GM10248 (cell line): ENCODE measurements around the gene KHK.

ENCODE experiments used
- CTCF ChIA-PET: fragments of 300-600 bp; sonication (Branson Sonifier 250); formaldehyde crosslinking; extraction: SDS; loops from one replicate; lab custom pipeline; 2021; ENCODE audit warnings: antibody characterized with exemption; lab: Yijun Ruan, JAX
- POLR2A ChIA-PET: fragments of 350-650 bp; sonication (Branson Sonifier 250); formaldehyde crosslinking; extraction: SDS; loops from one replicate; lab custom pipeline; 2020; ENCODE audit warnings: antibody characterized with exemption; lab: Yijun Ruan, JAX
- DNase-seq: peaks from one replicate; pipeline ENCODE4 v3.0.0; 2012; ENCODE audit errors: extremely low spot score
- TF ChIP-seq, protein P1 (sequence below): IDR thresholded peaks from 2 replicates; pipeline ENCODE4 v1.5.1; 2012; ENCODE audit warnings: mild to moderate bottlenecking, low read depth; ENCODE audit errors: extremely low read depth, missing control alignments, control extremely low read depth

KHK gene

DNA sequence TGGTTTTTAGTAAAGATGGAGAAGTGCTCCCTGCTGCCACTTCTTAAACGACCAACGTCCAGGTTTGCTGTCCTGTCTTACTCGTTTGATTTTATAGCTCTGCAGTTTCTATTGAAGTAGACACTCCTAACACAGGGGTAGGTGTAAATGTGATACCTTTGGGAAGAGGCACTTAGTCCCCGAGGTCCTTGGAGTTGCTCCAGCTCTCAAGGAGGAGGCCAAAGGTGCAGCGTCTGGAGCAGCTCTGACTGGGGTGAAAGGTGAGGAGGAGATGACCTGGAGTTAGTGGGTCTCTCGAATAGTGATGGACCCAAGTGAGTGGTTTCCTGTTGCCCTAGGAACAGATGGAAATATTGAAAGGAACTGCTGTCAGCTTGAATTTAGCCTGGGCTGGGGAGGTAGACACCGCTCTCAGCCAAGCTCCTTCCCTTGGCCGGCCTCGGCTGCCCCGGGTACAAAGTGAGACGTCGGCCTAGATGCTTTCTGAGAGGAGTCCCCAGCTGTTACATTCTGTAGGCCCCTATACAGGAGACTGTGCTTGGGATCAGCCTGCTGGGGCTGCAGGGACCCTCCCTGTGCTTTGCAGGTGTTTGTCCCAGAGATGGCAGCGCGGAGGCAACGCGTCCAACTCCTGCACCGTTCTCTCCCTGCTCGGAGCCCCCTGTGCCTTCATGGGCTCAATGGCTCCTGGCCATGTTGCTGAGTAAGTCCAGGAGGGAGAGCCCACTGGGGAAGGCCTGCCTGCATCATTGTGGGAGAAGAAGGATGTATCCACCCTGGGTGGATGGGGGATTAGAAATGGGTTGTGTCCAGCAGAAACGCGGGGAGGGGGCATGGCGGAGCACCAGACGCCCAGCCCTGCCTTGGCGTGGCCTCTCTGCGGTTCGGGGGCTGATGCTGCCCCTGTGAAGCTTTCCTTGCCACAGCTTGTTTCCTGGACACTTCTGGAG lies 5.4 kb downstream of the KHK start:
- DNase-seq = no peak
- TF ChIP-seq, protein P1, sequence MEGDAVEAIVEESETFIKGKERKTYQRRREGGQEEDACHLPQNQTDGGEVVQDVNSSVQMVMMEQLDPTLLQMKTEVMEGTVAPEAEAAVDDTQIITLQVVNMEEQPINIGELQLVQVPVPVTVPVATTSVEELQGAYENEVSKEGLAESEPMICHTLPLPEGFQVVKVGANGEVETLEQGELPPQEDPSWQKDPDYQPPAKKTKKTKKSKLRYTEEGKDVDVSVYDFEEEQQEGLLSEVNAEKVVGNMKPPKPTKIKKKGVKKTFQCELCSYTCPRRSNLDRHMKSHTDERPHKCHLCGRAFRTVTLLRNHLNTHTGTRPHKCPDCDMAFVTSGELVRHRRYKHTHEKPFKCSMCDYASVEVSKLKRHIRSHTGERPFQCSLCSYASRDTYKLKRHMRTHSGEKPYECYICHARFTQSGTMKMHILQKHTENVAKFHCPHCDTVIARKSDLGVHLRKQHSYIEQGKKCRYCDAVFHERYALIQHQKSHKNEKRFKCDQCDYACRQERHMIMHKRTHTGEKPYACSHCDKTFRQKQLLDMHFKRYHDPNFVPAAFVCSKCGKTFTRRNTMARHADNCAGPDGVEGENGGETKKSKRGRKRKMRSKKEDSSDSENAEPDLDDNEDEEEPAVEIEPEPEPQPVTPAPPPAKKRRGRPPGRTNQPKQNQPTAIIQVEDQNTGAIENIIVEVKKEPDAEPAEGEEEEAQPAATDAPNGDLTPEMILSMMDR = no peak
- POLR2A ChIA-PET = no interaction called here
- CTCF ChIA-PET = interaction anchor here (1.5 to 10.8 kb wide), 6 partner anchors 7 to 591 kb away, joined by 3 to 105 read pairs (median 6); partner anchors contain the start of gene KHK

DNA sequence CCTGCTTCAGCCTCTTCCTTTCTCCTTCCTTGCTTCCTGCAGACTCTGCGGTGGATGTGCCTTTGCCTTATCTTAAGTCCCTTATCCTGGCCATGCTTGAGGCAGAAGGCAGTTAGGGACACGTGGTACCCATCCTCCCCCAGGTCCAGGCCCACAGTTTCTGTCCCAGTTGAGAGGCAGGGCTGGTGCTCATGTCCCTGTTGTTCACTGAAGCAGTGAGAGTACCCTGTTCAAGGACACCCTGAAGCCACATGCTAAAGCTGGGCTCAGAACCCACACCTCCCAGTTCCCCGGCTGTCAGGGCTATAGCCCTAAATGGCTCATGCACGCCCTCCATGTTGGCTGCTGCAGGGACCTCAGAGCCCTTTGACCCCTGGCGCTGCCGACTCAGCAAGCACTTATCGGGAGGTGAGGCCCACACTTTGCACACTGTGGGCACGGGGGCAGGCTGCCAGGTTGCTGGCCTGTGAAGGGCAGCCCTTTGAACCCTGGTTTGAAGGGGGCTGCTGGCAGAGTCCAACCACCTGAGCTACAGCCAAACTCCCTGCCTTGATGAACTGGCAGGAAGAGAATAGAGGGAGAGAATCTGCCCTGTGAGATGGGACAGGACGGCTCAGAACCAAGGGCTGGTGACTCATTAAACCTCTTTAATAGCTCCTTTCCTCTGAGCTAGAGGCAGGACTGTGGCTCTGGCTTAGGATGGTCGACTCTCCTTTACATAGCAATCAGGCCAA lies 6.3 kb downstream of the KHK start:
- TF ChIP-seq, protein P1 = no peak
- ChIA-PET CTCF (interaction anchor here (1.4 to 10.8 kb wide), 7 partner anchors 8 to 590 kb away, joined by 3 to 105 read pairs (median 6); partner anchors contain the start of gene KHK), POLR2A (no interaction called here)
- DNase-seq = no peak

DNA sequence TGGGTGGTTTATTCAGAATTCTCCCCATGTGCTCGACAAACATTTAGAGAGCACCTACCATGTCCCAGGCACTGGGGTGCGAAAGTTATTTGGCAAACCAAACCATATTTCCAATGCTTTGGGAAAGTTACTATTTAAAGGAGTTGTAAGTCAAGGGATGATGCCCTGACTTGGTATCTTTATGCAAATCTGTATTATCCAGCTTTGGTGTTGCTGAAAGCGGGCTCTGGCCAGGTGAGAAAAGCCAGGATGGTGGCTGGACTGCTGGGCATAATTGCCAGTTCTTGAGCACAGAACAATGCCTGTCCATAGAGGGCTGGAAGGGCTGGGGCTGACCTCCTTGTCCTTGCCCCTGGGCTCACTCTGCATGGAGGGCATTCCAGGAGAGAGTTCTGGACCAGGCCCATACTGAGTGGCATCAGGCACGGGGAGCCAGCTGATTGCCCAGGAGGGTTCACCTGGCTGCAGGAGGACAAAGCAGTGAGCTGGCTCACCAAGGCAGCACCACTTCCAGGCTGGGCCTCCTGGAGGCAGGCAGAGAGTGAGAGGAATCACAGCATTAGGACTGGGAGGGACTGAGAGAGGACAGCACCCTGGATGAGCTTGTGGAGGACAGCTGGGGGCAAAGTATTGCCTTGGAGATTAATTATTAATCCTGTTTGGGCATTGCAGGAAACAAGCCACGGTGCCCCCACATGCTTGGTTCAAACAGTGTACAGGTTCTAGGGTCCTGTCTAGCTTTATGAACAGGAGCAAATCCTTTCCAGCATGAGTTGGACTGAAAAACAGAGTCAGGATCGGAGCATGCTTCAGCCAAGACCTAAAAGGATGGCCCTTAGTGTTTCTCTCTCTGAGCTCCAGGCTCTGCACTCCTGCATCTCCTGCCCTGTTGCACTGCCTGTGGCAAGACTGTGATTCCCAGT lies 7.1 kb downstream of the KHK start:
- no peak for DNase-seq
- ChIA-PET POLR2A (no interaction called here), CTCF (interaction anchor here (1.4 to 10.8 kb wide), 7 partner anchors 9 to 590 kb away, joined by 3 to 105 read pairs (median 6); partner anchors contain the start of gene KHK)
- TF ChIP-seq, protein P1 = no peak

DNA sequence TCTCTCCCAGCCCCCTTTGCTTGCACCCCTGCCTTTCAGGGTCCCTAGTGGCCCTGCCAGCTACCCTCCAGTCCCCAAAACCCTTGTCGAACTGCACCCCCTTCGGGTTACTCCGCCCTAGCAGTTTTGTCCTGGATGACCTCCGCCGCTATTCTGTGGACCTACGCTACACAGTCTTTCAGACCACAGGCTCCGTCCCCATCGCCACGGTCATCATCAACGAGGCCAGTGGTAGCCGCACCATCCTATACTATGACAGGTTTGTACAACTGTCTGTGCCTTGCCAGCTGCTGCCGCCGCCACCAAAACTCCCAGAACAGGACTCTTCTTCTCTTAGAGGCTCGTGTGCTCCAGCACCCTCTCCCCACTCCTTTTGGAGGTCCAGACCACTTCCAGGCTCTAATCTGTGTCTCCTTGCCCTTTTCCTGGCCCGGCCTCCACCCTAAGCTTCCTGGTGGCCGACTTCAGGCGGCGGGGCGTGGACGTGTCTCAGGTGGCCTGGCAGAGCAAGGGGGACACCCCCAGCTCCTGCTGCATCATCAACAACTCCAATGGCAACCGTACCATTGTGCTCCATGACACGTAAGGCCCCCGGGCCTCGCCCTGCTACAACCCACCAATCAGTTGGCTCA lies 7.9 kb downstream of the KHK start:
- CTCF ChIA-PET = interaction anchor here (1.2 to 10.8 kb wide), 7 partner anchors 10 to 210 kb away, joined by 3 to 136 read pairs (median 8); partner anchors contain the start of genes KHK and TRIM54
- POLR2A ChIA-PET = no interaction called here
- DNase-seq = no peak
- TF ChIP-seq, protein P1 = no peak

DNA sequence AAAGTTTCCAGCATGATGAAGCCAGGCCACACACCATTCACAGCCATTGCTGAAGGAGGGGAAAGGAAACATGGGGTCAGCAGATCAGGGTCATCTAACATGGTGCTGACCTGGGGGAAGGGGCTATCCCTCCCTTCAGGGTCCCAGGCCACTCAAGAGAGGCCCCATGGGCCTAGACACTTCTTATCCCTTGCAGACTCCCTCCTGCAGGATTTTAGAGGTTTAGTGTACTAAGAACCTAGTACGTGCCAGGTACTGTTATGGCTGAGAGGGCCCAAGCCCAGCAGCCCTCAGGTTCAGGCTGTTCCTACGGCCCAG lies 8.8 kb downstream of the KHK start:
- TF ChIP-seq, protein P1 = no peak
- ChIA-PET CTCF (interaction anchor here (1.2 to 10.8 kb wide), 5 partner anchors 10 to 186 kb away, joined by 3 to 136 read pairs (median 33); partner anchors contain the start of genes KHK and TRIM54), POLR2A (no interaction called here)
- no peak for DNase-seq
